GM18517 (cell line): ENCODE results near the gene MAP1B.

Experiments
- ATAC-seq: cut with Tn5 transposase; IDR thresholded peaks from one replicate; pipeline ENCODE4 v1.9.1; 2021; ENCODE audit warnings: mild to moderate bottlenecking, moderate library complexity; ENCODE audit not compliant: unreplicated experiment

The MAP1B gene

DNA sequence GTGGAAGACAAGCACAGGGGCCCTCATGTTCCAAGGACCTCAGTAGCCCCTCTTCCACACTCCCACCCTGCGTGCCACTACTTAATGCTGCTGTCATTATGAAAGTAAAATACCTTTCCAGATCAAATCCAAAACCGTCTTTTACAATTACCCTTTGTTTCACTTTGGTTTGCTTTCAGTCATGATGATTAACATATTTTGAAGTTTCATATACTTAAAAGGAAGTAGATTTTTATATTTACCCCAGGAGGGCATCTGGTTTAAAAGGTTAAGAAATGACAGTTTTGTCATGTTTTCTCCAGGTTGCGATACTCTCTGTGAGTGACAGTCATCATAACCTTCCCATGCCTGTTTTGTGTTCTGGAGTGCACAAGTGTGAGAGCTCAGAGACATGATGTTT is 13.5 kb upstream of the MAP1B start:
- no peak for ATAC-seq

DNA sequence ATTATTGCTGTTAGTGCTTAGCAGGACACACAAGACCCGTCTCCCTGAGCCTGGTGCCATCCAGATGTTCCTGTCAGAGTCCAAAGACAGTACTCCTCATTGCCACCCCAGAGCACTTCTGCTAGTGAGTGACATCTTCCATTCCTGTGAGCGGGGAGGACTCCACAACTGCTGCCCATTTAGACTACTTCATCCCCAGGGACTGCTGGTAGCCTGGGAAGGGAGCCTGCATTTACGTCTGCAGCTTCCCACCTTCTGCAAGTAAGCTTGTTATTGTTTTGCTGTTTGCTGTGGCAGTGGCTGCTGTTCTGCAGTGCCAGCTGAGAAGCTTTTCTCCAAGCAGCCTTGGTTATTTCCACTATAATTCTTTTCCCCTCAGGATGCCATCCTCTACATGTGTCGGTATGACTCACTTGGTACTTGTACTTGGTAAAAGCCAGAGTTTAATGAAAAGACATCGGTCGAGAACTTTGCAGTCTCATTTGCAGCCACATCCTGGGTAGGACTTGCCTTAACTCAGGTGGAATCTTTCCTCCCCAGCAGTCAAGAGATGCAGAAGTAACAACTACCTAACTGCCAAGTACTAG is 10.6 kb upstream of the MAP1B start:
- no peak for ATAC-seq

DNA sequence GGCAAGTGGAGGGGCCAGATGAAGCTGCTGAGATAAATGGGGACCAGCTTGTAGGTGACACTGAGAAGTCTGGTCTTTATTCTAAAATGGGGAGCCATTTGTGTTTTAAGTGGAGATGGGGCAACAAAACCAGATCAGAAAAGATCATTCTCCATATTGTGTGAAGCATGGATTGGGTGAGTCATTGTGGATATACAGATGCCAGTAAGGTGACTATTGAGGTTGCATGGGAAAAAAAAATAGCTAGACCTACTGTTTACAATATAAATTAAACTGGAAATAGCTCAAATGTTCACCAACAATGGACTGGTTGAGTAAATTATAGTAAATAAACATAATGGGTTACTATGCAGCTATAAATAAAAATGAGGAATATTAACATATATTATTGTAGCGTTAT is 5.4 kb upstream of the MAP1B start:
- ATAC-seq, result no peak

DNA sequence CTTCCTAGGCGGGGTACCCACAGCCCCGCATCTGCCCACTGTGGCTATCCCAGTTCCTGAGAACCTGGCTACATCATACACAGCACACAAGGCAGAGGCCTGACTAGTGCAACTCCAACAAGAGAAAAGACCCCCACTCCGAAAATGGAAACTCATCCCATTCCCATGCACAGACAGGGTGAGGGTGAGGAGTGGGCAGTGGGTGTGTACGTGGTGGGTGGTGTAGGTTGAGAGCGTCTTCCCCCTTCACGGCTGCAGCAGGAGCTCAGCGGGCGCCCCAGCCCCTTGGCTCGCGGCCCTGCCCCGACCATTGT is 501 bp upstream of the MAP1B start:
- no peak for ATAC-seq

DNA sequence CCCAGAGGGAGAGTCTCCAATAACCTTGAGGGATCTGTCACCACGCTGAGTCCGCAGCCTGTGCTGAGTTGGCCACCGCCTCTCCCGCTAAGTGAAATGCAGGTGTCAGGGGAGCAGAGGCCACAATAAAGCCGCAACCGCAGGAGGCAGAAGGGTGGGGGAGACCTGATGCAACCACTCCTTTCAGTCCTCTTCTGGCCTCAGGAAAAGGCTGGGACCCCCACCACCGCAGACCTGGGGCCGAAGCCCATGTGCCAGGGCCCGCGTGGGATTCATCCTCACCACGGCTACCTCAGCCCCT is 576 bp downstream of the MAP1B start:
- no peak for ATAC-seq

DNA sequence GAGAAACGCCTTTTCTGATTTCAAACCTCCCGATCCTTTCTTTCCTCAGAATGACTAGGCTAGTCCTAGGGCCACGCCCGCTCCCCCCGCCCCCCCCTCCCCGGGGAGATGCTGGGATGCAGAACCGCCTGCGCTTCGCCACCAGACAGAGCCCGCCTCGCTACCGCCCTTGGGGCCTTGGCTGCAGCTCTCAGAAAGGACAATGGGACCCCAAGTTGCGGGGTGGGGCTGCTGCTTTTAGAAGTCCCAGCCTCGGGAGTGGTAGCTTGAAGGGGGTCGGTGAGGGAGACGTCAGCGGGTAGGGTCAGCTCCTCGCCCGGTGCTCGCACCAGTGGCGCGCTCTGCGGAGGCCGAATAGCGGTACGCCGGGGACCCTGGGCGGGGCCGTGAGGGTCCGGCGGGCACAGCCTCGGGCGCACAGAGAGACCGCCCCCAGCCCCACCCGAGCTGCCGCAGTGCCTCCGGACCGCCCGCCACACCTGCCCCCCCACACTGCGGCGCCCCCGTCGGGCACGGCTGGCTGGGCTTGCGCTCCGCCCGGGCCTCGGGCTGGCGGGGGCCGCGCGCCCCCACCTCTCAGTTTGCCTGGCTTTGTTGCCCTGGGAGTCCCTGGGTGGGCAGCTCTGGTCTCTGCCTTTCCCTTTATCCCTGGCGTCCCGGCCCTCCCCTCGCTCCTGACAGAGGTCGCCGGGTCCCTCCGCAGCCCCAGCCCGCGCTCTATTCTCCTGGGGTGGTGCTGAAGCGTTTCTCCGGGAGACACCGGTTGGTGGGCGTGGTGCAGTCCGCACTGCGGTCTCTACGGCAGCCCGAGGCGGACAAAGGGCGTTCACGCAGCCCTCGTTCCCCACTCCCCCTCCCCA is 1.2 kb downstream of the MAP1B start:
- no peak for ATAC-seq

DNA sequence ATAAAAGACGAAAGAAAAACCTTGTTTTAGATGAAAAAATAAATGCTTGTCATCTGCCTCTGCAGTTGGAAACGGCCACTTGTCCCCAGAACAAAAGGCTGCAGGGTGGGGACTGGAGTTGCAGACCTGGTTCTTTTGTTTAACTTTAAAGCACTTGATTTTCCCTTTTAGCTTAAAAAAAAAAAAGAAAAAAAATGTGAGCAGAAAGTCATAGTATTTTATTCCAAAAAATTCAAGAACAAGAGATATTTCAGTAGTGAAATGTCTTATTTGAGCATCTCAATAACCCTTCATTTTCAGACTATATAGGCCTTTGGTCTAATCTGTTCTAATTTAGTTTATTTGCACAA is 1.8 kb downstream of the MAP1B start:
- ATAC-seq, result no peak

DNA sequence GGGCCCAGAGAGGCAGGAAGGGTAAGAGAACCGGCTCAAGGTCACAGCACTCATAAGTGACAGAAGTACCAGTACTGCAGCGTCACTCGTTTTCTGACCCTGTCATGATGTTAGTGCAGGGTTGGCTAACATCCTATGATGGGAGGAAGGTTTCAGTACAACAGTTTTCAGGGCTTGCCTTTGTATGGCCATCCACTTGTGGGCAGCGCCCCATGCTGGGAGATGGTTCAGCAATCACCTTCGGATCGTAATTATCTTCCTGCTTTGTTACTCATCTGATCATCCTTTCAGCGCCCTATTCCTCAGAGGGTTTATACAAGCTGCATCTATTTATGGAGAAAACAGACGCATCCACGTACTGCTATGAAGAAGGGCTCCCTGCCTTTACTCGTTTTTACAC is 2.4 kb downstream of the MAP1B start:
- ATAC-seq, result no peak

DNA sequence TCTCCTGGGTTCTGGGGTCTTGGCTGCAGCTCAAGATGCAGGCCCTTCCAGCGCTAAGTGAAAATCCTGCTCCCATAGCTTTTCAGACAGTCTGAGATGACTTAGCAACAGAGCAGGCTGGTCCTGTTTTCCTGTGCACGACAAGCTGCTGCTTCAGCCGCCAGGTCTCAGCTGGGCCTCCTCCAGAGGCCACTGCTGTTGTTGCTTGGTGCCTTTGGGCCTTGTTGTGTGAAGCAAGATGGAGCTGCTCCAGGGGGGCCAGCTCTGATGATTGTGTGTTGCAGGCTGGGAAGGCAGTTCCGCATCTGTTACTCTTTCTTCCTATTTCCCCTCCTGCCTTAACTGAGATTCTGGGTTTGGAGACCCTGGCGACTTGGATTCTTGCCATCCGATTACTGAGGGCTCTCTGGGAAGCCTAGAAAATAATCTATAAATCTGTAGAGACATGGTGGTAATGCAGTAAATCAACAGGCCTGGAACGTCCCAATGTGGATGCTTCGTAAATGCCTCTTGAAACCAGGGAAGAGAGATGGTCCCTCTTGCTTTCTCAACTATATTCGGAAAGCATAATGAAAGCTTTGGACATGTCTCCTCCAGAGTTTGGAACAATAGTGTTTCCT is 3.2 kb downstream of the MAP1B start:
- ATAC-seq, result no peak

DNA sequence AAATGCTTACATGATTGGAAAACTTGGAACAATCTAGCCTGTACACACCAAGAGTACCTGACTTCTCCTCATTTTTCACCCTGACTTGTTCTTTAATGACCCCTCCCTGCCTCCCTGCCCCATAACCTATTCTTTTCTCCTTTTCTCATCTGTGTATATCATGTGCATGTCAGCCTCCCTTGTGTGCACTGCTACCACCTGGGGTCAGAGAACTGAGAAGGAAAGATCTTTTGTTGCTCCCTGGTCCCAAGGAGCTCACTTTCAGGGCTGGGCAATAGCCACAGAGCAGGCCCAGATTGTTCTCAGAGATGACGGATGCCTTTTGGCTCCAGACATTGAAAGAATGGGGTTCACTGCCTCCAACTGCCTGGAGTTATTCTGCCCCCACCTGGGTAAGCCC is 5.1 kb downstream of the MAP1B start:
- ATAC-seq, result no peak

DNA sequence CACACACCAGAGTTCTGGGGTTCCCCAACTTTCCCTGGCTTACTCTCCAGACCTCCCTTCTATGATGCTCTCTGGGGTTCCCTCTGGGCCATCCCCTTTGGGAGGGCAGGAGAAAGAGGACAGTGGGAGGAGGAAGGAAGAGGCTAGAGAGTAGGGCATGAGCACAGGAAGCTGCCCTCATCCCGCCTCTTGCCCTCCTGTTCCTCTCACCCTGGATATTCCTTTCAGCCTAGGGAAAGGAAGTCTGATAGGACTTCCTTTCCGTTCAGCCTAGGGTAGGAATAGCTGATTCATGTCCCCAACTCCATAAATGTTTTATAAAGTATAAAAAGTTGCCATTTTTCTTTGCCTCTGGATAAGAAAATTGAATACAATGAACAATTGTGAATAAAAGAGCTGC is 7.4 kb downstream of the MAP1B start:
- ATAC-seq, result no peak

DNA sequence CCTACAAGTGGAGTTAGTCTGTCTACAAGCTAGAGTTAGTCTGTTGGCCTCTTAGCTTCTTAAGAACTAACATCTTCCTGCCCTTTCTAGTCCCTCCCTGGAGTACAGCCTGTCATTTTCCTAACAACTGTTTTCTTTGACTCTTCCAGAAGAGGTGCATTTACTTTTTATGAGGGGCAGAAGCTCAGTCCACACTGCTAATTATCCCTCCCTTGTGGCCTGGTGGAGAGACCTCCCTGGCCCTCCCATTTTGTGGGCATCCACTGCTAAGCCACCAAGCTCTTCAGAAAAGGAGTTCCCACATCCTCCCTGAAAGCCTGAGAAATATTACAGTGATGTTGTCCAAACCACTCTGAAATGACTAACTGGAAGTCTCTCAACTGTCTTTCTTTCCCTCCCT is 8.0 kb downstream of the MAP1B start:
- no peak for ATAC-seq

DNA sequence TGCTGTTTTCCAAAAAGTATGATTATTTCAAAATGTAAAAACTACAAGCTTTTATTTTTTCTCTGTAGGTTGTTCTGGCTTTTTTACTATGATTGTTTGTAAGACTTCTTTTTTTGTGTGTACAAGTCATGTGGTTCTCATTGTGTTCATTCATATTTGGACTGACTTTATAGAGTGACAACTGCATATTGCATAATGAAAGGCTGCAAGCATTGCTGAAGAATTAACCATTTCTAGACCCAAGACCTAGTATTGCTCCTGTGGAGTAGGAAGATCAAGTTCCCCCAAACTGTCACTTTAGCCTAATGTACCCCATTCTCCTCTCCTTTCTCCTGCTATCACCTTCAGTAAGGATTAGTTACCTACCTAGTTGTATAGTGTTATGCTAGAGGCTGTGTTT is 10.0 kb downstream of the MAP1B start:
- ATAC-seq, result no peak

DNA sequence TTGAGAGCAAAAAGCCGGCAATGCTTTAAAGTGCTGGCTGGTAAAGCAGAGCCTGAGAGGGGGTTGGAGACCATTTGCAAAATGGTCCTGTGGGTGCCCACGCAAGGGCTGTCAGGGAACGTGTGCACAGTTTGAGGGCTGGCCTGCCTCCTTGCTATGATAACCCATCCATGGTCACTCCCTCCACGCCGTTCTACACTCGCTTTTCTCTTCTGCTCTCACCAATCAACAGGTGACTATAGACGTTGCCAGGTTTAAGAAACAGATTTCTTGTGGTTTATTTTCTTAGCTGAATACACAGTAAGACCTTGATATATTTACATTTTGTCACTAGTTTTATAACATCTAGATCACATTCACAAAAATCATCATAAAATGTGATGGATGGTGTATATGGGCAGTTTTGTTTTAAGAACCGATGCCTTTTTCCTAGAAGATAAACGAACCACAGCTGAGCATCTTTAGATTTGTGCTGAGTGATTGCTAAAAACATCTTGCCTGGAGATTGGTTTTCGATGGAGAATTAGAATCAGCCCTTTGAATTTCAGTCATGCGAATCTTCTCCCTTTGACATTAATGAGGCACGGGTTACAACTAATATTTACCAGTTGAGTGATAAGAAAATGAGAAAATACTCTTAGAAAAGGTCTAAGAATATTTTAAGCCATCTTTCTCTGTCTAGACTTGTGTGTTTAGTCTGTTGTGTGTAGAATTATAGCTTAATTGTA is 13.9 kb downstream of the MAP1B start:
- no peak for ATAC-seq

DNA sequence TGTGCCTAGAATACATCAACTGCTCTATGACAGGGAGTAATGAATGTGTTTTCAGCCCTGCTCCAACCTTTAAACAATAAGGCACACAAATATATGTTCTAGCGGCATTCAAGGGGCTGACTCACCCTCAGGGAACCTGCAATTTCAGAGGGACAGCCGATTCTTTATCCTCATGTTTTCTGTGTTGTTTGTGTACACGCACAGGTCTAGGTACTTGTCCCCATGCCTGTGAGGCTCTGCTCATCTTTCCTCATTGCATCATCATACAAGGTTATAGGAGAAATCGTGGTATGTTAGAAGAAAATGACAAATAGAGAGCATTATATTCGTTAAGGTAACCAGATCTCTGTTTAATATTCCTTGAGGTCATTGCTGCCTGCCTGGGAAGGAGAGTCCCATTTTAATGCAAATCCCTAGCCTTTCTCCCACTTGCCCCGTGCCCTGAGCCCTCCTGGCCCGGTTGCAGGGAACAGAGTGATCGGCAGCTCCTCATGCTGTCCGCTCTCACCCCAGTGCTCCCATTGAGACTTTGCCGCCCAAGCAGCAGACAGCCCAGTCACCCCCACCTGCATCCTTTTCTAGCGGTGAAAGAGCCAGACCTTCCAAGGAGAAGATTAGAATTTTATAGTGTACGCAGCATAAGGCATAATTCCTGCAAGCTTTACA is 14.6 kb downstream of the MAP1B start:
- no peak for ATAC-seq

DNA sequence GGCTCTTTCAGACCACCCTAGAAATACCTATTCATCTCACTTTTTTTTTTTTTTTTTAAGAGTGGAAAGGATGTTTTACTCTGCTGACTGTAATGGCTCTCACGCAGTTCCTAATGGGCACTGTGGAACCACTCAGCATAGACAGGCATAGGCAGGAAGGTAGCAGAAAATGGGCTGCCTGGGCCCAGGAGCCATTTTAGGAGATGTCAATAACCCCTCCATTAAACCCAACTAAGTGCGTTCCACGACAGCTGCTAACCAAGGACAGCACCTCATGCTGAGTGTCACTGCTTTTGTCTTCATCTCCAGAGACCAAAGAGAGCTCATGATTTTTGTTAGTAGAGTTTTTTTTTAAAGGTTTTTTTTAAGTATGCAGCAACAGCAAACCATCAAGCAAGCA is 15.3 kb downstream of the MAP1B start:
- no peak for ATAC-seq

DNA sequence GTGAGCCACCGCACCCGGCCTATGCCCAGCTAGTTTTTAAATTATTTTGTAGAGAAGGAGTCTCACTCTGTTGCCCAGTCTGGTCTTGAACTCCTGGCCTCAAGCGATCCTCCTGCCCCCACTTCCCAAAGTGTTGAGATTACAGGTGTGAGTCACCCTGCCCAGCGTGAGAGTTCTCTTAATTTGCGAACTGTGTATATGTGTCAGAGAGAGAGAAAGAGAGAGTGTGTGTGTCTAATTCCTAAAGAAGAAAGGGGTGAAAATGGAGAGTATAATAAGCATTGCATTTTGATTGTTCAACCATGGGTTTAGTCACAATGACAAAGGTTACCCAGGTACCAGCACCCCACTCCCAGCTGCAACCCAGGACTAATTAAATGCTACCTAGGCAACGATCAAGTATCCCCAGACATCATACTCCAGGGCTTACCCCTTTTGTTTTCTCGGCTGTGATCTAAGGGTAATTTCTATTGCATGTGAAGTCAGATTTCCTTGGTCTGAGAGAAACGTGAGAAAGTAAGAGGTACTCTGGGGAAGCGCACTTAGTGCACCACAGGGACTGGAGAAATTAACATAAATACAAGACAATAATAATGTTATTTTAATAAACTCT is 16.6 kb downstream of the MAP1B start:
- ATAC-seq, result no peak

DNA sequence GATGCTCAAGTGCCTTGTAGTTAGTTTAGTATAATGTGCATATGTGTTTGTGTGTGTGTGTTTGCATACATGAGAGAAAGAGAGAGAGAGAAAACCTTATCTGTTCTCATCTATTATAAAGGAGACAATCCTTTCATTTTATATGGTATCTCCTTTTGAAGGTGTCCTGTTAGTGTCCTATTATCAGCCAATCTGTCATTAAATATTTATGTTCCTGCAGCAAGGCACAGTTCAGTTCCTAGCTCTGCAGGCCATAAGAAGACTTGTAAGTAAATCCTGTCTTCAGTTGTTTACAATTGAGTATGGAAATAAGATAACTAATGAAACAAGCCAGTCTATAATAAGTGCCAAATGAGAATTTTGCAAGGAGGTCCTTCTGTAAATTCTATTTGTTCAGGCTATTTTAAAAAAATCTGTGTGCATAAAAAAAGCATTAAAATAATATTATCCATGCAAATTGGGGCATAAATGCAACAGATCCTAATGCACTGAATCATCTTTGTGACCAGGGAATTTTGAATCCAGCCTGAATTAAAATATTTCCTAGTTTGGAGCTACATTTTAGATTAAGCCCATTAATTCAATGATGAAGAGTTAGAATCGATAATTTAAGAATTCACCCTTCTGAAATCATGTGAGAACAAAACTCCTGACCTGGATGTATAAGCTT is 18.1 kb downstream of the MAP1B start:
- no peak for ATAC-seq

DNA sequence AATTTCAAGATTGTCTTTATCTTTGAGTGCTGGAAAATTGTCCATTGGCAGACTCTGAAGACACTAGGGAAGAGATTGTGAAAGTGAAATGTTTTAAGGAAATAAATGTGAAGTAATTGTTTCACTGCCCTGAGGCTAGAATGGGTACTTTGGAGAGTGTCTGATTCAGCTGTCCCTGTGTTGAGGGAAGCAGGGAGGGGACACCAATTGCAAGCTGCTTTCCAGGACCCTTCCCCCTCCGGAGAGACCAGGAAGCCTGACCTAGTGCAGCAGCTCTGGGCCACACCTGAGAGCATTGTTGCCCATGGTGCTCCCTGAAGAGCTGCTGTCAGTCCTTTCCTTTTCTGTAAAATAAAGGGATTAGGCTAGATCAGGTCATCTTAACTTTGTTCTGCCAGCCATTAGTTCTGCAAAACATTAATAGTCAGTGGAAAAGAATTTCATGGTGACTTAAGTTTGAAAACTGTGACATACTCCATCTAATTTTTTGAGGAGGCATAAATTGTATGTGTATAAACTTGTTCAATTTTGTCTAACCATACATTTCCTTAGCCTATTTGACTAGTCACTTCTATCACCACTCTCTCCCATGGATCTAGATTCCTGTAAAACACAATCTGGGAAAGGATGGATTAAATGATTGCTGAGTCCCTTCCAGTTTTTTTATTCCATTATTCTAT is 18.8 kb downstream of the MAP1B start:
- ATAC-seq, result no peak

DNA sequence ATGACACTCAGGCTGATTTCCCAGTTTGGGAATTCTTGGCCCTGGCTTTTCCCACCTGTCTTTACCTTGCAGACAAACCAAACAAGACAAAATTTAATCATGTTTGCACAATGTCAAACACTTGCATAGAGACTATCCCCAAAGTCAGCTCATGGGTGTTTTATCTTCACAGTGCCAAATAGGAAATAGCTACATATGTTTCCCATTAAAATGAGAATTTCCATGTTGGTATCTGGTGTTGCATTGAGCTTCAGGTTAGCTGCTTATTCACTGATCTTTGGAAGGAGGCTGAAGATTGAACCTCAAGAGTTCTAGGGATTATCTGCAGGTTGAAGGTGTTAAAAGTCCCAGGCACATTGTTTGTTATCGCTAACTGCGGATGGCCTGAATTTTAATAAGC is 19.5 kb downstream of the MAP1B start:
- ATAC-seq, result no peak
